Naive thymus-derived CD8-positive, alpha-beta T cell (primary cell): Measurements from ENCODE around the gene SEMA4C. TPM values are rescaled to one million over a fixed set of nuclear protein-coding genes. Genes with fewer than 3 reads are reported as not detected.

Experiments used
- ATAC-seq, 2 donors: fragments of 150-1000 bp; cut with Tn5 transposase in 1 of 2; sonication (Bioruptor Pico), chemical (Tn5 transposase) in 1 of 2; 1 replicate in 1 of 2; 2 replicates in 1 of 2; pipeline ENCODE4 v1.10.0; 2021; ENCODE audit warnings: mild to moderate bottlenecking in 2 of 2, moderate library complexity in 2 of 2
- POLR2A ChIA-PET: fragments of 350-600 bp; sonication (Branson Sonifier 250); formaldehyde crosslinking; loops from one replicate; lab custom pipeline; 2021; ENCODE audit warnings: antibody characterized with exemption; lab: Charles Lee
- DNase-seq, 10 donors: peaks; one replicate each; pipeline versions ENCODE4 v3.0.0 to v3.0.0-alpha.2; 2020 to 2022
- H3K27ac Mint-ChIP-seq, 10 donors: one replicate each; pipeline ENCODE4 v1.8.0; 2020 to 2022; ENCODE audit warnings: mild to moderate bottlenecking in 10 of 10, mixed read lengths in 10 of 10, moderate library complexity in 4 of 10, inconsistent platforms in 1 of 10
- H3K27me3 Mint-ChIP-seq, 5 donors: one replicate each; pipeline ENCODE4 v1.8.0; 2021 to 2022; ENCODE audit warnings: mixed read lengths in 5 of 5
- H3K36me3 Mint-ChIP-seq, 3 donors: one replicate each; pipeline ENCODE4 v1.8.0; 2020 to 2022; ENCODE audit warnings: mixed read lengths in 3 of 3, mild to moderate bottlenecking in 2 of 3, inconsistent platforms in 1 of 3
- H3K4me1 Mint-ChIP-seq, 4 donors: one replicate each; pipeline ENCODE4 v1.8.0; 2021 to 2022; ENCODE audit warnings: mixed read lengths in 4 of 4
- H3K4me3 Mint-ChIP-seq, 10 donors: one replicate each; pipeline ENCODE4 v1.8.0; 2020 to 2022; ENCODE audit warnings: mild to moderate bottlenecking in 10 of 10, mixed read lengths in 10 of 10, moderate library complexity in 6 of 10, inconsistent platforms in 1 of 10
- H3K9me3 Mint-ChIP-seq, 9 donors: one replicate each; pipeline ENCODE4 v1.8.0; 2020 to 2022; ENCODE audit warnings: mixed read lengths in 9 of 9, mild to moderate bottlenecking in 3 of 9, inconsistent platforms in 1 of 9, moderate library complexity in 1 of 9
- polyA plus RNA-seq, 3 donors: library from polyadenylated mRNA; unstranded; fragments of 300-500 nt; fragmentation: Illumina TruSeq; gene quantifications; one replicate each; pipeline ENCODE4 v1.2.3, GENCODE V29; 2021
- total RNA-seq, 8 experiments: library from RNA in 2 of 8; stranded (reverse) in 2 of 8; gene quantifications; one replicate each; pipeline ENCODE4 v1.2.3 and lab custom pipeline; 2021 to 2026

The SEMA4C gene
- total and polyA plus RNA-seq, 5 experiments from 2014 or later, result 1.9 to 38.6 (median 2.8) TPM

DNA sequence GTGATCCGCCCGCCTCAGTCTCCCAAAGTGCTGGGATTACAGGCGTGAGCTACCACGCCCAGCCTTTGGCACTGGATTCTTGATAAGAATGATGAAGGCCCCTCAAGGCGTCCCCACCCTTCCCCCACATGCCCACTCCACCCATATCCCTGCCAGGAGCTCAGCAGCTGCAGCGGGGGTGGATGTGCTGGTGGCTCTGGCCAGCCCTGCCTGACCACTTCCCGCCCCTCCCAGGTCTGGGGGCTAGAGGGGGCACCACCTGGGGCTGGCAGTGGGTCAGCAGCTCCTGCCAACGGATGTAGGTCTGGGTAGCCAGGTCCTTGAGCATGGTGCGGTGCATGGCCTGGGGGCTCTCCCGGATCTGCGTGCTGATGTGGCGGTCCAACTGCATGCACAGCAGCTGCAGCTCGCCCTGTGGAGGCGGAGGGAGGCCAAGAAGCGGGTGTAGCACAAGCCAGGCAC lies 7.8 kb upstream of the SEMA4C start:
- no peak for ATAC-seq
- Mint-ChIP-seq H3K27ac (no peak overlapping the region), H3K36me3 (peaks cover 0 to 2% (median 0%) of the 10 kb centered on the region in 3 donors), H3K4me3 (no peak overlapping the region), H3K9me3 (no peaks in the 10 kb centered on the region), H3K27me3 (no peaks in the 10 kb centered on the region), H3K4me1 (peaks cover 7 to 34% (median 25%) of the 10 kb centered on the region in 4 donors)
- POLR2A ChIA-PET, result interaction anchor here (0.8 to 1.7 kb wide), 2 partner anchors 9 to 10 kb away, joined by 3 to 7 read pairs; no protein-coding TSS in a partner anchor
- DNase-seq, result no peak

DNA sequence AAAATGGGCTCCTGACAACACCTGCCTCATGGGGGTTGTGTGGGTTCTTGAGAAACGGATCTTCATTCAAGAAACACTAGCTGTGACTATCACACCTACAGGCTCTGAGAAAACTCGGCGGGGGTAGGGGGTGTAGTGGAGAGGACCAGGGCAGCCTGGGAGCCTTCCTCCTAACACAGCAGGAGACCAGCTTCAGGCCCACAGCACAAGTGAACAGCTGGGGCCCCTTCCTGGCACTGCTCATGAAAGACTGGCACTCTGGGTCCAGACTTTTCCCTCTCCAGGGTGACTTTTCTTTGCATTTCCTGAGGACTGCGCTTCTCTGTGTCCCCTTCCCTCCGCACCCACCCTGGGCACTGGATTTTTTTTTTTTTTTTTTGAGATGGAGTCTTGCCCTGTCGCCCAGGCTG lies 7.2 kb upstream of the SEMA4C start:
- peaks cover 0 to 2% (median 0%) of the 10 kb centered on the region in 3 donors for H3K36me3 Mint-ChIP-seq
- no peak overlapping the region for H3K4me3 Mint-ChIP-seq
- peaks cover 7 to 38% (median 26%) of the 10 kb centered on the region in 4 donors for H3K4me1 Mint-ChIP-seq
- ATAC-seq, result no peak
- H3K27ac Mint-ChIP-seq, result peak overlapping the region in 1 of 10 donors; percentile 11
- no peaks in the 10 kb centered on the region for H3K27me3 Mint-ChIP-seq
- H3K9me3 Mint-ChIP-seq, result no peaks in the 10 kb centered on the region
- POLR2A ChIA-PET, result interaction anchor here (0.6 kb wide), 1 partner anchor 59 kb away, joined by 3 read pairs; no protein-coding TSS in a partner anchor
- no peak for DNase-seq

DNA sequence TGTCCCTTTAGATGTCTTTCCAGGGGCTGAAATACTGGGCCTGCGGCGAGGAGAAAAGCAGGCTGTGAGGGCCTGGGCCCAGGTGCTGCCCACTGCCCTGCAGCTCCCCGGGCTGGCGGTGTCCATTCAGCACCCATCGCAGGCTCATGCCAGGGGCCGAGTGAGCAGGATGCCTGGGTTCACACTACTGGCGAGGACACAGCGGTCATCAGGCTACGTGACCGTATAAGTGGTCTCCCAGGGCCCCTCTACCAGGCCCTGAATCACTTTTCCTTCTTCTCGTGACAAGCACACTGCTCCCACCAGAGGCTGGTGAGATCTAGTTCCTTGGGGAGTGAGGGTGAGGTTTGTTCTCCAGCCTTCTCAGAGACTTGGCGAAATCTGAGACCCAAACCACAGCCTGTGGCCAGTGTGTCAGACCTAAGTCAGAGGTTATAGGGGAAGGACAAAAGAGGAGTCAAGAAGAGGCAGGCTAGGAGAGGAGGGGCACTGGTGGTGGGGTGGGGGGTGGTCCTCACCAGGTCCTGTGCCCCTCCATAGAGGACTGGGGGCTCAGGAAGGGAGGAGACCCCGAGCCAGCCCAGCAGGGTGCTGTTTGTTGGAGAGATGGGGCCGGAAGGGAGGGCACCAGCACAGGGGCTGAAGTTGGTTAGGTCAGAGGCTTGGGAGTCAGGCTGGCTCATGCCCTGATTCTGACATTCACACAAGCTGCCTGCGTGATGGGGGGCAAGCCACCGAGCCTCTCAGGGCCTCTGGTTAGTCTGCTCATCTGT lies 6.6 kb upstream of the SEMA4C start:
- ATAC-seq (no peak), DNase-seq (no peak)
- Mint-ChIP-seq H3K27me3 (no peaks in the 10 kb centered on the region), H3K4me3 (no peak overlapping the region), H3K27ac (peak overlapping the region in 5 of 10 donors; percentile 7 to 91 (median 26)), H3K4me1 (peaks cover 7 to 38% (median 26%) of the 10 kb centered on the region in 4 donors), H3K9me3 (no peaks in the 10 kb centered on the region), H3K36me3 (peaks cover 0 to 2% (median 0%) of the 10 kb centered on the region in 3 donors)
- POLR2A ChIA-PET, result interaction anchor here (0.6 kb wide), 1 partner anchor 60 kb away, joined by 3 read pairs; no protein-coding TSS in a partner anchor

DNA sequence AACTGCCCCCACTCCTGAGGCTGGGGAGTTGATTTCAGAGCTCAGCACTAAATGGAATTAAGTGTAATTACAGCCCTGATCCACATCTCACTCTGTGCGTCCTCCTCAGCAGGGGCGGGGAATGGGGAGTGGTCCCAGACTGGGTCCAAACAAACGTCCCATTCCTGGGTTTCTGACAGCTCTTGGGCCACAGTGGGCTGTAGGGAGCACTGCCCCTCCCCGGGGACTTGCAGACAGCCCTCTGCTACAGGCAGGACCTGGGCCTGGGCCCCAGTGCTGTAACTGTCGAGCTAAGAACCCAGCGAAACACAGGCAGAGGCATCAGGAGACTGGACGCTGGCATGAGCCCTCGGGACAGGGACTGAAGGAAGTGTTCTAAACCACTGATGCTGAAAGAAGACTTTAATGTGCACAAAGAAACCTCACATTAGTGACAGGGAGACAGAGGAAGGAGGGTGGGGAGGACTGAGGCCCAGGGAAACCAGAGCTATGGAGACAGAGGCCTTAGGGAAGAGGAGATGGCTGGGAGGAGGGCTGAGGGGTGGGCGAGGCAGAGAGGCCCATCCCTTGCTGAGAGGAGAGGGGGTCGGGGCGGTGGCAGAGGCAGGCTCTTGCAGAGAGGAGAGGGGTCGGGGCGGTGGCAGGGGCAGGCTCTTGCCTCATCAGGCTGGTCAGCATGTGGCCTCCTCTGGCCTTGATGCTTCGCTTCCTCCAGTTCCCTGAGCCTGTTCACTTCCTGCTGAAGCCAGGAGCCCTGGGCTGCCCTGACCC lies 5.8 kb upstream of the SEMA4C start:
- no peaks in the 10 kb centered on the region for H3K27me3 Mint-ChIP-seq
- H3K4me1 Mint-ChIP-seq, result peaks cover 10 to 46% (median 32%) of the 10 kb centered on the region in 4 donors
- POLR2A ChIA-PET, result interaction anchor here (0.5 to 2.1 kb wide), 4 partner anchors 10 to 49 kb away, joined by 3 to 10 read pairs (median 5); partner anchors contain the start of gene ANKRD39
- H3K9me3 Mint-ChIP-seq, result no peaks in the 10 kb centered on the region
- no peak for DNase-seq
- ATAC-seq, result no peak
- H3K27ac Mint-ChIP-seq, result peak overlapping the region in 4 of 10 donors; percentile 3 to 91 (median 57)
- peaks cover 0 to 2% (median 0%) of the 10 kb centered on the region in 3 donors for H3K36me3 Mint-ChIP-seq
- no peak overlapping the region for H3K4me3 Mint-ChIP-seq

DNA sequence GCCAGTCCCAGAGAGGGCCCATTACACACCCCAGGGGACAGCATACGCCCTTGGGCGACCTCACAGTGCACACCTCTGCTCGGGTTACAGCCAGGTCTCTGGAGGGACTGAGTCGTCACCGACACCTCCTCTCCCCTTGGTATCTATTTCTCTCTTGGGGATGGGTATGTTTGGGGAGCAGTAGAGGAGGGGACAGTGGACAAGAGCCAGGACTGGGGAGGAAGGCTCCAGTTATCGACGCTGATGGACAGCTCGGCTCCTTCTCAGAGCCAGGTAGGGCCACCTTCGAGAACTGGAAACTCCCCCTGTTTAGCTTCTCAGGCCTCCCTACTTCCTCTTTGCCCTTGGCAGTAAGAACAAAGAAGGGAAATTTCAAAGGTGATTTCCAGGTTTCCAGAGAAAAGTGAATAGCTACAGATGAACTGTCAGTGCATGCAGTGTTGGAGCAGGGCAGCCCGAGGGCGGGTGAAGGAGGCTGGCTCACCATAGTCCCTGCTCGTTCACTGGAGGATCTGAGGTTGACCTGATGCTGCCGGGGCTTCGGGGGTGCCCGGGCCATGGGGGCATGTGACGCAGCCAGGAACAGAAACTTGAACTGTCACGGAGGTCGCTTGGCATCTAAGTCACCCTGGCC lies 4.4 kb upstream of the SEMA4C start:
- H3K27me3 Mint-ChIP-seq, result no peaks in the 10 kb centered on the region
- peak overlapping the region in 9 of 10 donors; percentile 49 to 92 (median 85) for H3K27ac Mint-ChIP-seq
- POLR2A ChIA-PET, result interaction anchor here (0.7 to 3.9 kb wide), 8 partner anchors 11 to 76 kb away, joined by 3 to 24 read pairs (median 4); partner anchors contain the start of gene ANKRD39
- ATAC-seq, result no peak
- H3K4me1 Mint-ChIP-seq, result peaks cover 12 to 44% (median 36%) of the 10 kb centered on the region in 4 donors
- H3K36me3 Mint-ChIP-seq, result no peaks in the 10 kb centered on the region
- no peak for DNase-seq
- H3K4me3 Mint-ChIP-seq, result peak overlapping the region in 2 of 10 donors; percentile 2 to 34
- no peaks in the 10 kb centered on the region for H3K9me3 Mint-ChIP-seq

DNA sequence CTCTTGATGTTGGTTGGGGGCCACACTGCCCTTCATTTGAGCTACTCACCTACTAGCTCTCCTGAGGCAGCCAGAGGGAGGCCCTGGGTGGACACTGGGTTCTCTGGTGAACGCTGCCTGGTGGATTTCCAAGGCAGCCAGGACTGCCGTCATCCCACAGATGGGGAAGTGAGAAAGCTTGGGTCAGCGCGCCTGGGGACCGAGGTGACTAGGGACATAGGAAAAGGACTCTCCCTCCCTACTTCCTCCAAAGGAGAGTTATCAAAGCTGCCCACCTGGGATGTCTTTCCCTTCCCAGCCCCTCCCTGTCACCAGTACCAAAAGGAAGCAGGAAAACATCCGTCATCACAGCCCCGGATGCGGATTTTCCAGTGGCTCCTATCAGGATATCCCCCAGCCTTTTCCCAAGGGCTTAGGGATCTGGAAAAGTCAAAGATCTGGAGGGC lies 3.8 kb upstream of the SEMA4C start:
- H3K4me1 Mint-ChIP-seq, result peaks cover 12 to 44% (median 34%) of the 10 kb centered on the region in 4 donors
- no peak overlapping the region for H3K4me3 Mint-ChIP-seq
- H3K9me3 Mint-ChIP-seq, result no peaks in the 10 kb centered on the region
- no peaks in the 10 kb centered on the region for H3K36me3 Mint-ChIP-seq
- POLR2A ChIA-PET, result interaction anchor here (0.7 to 3.9 kb wide), 6 partner anchors 15 to 73 kb away, joined by 3 to 24 read pairs (median 4); partner anchors contain the start of gene ANKRD39
- ATAC-seq, result no peak
- peak overlapping the region in 4 of 10 donors; percentile 11 to 75 (median 58) for H3K27ac Mint-ChIP-seq
- no peak for DNase-seq
- no peaks in the 10 kb centered on the region for H3K27me3 Mint-ChIP-seq

DNA sequence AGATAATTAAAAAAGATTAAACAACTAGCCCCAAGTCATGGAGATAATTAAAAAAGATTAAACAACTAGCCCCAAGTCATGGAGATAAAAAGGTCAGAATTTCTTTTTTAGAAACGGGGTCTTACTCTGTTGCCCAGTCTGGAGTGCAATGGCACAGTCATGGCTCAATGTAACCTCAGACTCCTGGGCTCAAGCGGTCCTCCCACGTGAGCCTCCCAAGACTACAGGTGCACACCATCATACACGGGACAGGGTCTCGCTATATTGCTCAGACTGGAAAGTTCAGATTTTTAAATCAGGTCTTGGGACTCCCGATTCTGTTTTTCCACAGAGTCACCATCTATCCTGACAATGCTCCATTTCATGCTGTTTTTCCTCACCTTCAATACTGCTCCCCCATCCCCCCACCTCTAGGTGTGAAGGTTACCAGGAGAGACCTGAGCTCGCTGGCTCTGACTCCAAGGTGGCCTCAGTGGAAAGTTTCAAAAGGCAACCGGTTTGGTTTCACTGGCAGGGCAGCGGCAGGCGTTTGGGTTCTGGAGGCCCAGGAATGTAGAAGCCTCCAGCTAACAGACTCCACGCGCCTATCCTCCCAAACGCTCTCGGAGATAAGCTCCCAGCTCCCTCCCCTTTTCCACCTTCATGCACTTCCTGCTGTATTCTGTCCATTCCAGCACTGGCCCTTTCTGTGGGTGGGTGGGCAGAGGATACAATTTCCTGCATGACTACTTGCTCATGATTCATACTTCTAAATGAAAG lies 2.9 kb upstream of the SEMA4C start:
- Mint-ChIP-seq H3K36me3 (no peaks in the 10 kb centered on the region), H3K4me3 (no peak overlapping the region), H3K4me1 (peaks cover 16 to 48% (median 39%) of the 10 kb centered on the region in 4 donors), H3K27me3 (no peaks in the 10 kb centered on the region), H3K27ac (peak overlapping the region in 7 of 10 donors; percentile 7 to 81 (median 67)), H3K9me3 (no peaks in the 10 kb centered on the region)
- ATAC-seq, result no peak
- DNase-seq, result no peak
- POLR2A ChIA-PET, result interaction anchor here (1.0 to 3.9 kb wide), 5 partner anchors 11 to 49 kb away, joined by 3 to 24 read pairs (median 5); partner anchors contain the start of gene ANKRD39

DNA sequence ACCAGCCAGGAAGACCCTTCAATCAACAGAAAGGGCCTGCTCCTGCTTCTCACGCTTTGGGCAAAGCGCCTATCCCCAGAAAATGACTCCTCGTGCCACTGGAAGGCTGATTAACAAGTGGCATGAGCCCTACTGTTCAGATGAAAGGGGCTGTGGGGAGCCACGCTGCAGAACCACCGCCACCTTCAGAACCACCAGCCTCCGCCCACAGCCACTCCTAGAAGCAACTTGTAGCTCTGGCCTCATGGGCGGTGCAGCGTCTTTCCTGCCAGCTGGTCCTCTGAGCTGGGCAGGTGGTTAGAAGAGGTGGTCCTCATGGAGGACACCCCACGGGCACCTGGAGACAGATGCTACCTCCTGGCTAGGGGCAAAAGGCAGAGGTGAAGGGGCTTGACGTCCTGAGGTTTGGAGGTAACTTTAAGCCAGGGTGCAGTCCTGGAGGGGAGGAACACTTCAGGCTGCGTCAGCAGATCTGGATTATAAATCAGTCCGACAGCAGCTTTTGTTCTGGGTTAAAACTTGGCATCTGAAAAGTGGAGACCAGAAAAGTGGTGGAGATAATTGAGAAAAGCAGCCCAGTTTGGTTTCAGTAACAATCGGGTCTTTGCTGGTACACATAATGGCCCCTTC lies 861 bp upstream of the SEMA4C start:
- Mint-ChIP-seq H3K4me1 (peaks cover 22 to 60% (median 50%) of the 10 kb centered on the region in 4 donors), H3K27me3 (no peaks in the 10 kb centered on the region), H3K4me3 (peak overlapping the region; percentile 79 to 94 (median 88)), H3K9me3 (no peaks in the 10 kb centered on the region), H3K36me3 (peaks cover 0 to 4% (median 0%) of the 10 kb centered on the region in 3 donors), H3K27ac (peak overlapping the region; percentile 79 to 97 (median 94))
- ATAC-seq (peak; percentile 69 to 76), DNase-seq (peak; percentile 34 to 81 (median 66))
- POLR2A ChIA-PET, result interaction anchor here (0.6 to 5.7 kb wide), 16 partner anchors 9 to 92 kb away, joined by 3 to 62 read pairs (median 4); partner anchors contain the start of gene ANKRD39

DNA sequence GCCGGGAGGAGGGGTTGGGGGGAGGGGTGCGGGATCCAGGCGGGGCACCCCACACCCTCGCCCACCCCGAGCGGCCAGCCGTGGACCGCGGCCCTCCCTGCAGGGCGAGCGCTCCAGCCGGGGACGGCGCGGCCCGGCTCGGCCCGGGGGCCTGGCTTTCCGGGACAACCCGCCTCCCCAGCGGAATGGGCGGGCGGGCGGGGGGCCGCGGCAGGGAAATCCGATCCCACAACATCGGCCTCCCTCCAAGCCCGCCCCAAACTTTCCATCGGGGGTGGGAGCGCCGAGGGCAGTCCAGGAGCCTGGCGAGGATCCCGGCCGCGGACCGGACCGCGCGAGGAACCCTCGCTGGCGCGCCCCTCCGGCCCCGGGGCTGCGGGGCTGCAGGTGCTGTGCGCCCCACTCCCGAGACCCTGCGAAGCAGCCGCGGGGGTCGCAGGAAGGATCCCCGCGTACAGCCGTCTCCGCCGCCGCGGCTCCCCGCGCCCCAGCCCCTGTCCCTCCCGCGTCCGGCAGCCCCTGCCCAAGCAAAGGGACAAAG lies 529 bp downstream of the SEMA4C start:
- POLR2A ChIA-PET, result interaction anchor here (0.8 to 5.7 kb wide), 18 partner anchors 9 to 94 kb away, joined by 3 to 62 read pairs (median 6); partner anchors contain the start of genes ANKRD39 and CNNM3
- H3K36me3 Mint-ChIP-seq, result peaks cover 0 to 13% (median 2%) of the 10 kb centered on the region in 3 donors
- peaks cover 19 to 54% (median 44%) of the 10 kb centered on the region in 4 donors for H3K4me1 Mint-ChIP-seq
- H3K27me3 Mint-ChIP-seq, result no peaks in the 10 kb centered on the region
- no peak overlapping the region for H3K27ac Mint-ChIP-seq
- ATAC-seq (peak in 1 of 2 donors; percentile 4), DNase-seq (peak in 1 of 10 donors; percentile 25)
- H3K9me3 Mint-ChIP-seq, result no peaks in the 10 kb centered on the region
- H3K4me3 Mint-ChIP-seq, result peak overlapping the region in 5 of 10 donors; percentile 78 to 94 (median 83)

DNA sequence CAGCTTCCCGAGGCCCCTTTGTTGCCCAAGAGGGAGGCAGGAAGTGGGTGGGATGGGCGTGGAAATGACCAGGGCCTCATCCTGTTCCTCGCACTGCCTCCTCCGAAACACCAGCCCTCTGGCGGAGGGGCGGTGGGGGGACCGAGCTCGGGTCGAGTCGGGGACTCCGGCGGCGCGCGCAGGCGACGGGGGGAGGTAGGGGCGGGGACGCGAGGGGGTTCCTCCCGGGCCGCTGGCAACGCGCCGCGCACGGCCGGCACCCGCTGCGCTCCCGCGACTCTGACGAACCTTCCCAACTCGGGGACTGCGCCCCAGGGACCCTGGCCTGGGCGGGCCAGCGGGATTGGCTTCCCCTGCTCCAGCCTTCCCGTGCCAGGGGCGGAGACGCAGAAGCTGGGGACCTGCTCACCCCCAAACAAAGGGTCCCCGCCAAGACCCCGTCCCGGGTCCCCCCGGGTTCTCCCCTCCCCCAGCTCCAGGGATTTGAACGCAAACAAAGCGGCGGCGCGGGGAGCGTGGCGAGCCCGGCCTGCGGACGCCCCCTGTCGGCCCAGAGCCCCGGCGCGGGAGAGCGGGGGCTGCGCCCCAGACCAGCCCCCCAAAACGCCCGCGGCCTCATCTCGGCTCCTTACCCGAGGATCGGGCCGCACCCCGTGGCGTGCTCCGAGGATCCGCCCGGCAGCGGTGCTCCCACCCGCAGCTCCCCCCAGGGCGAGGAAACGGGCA lies 1.2 kb downstream of the SEMA4C start:
- Mint-ChIP-seq H3K4me3 (peak overlapping the region; percentile 81 to 93 (median 86)), H3K27me3 (no peaks in the 10 kb centered on the region), H3K4me1 (peaks cover 16 to 47% (median 39%) of the 10 kb centered on the region in 4 donors), H3K27ac (peak overlapping the region in 7 of 10 donors; percentile 79 to 89 (median 87)), H3K9me3 (no peaks in the 10 kb centered on the region), H3K36me3 (peaks cover 0 to 13% (median 2%) of the 10 kb centered on the region in 3 donors)
- DNase-seq (peak; percentile 43 to 82 (median 56)), ATAC-seq (peak; percentile 25 to 37)
- POLR2A ChIA-PET, result interaction anchor here (0.6 to 5.7 kb wide), 22 partner anchors 8 to 94 kb away, joined by 3 to 62 read pairs (median 6); partner anchors contain the start of genes ANKRD39 and CNNM3
